DOHH2 (cell line): Measurements from ENCODE around the gene SLC28A1.

Source experiments
- H3F3A ChIP-seq: fragments of 200-600 bp; sonication (generic), shearing (Covaris generic); 2 replicates; pipeline ENCODE4 v1.6.0; 2016; ENCODE audit warnings: antibody characterized with exemption, mild to moderate bottlenecking; ENCODE audit not compliant: control insufficient read depth, insufficient read depth
- H3K27ac ChIP-seq: fragments of 200-600 bp; sonication (generic); 2 replicates; pipeline ENCODE4 v1.5.1; 2014; ENCODE audit warnings: low read depth, mild to moderate bottlenecking, low read length, moderate library complexity
- H3K27me3 ChIP-seq: fragments of 200-600 bp; sonication (generic); 2 replicates; pipeline ENCODE4 v1.6.1; 2014; ENCODE audit warnings: mild to moderate bottlenecking, low read length, mixed read lengths; ENCODE audit not compliant: control insufficient read depth
- H3K36me3 ChIP-seq: fragments of 200-600 bp; sonication (generic); 2 replicates; pipeline ENCODE4 v1.6.1; 2014; ENCODE audit warnings: mild to moderate bottlenecking, low read length, moderate library complexity, mixed read lengths; ENCODE audit not compliant: control insufficient read depth
- H3K4me1 ChIP-seq: fragments of 200-600 bp; sonication (generic); 2 replicates; pipeline ENCODE4 v1.6.1; 2014; ENCODE audit warnings: mild to moderate bottlenecking, low read length, mixed read lengths; ENCODE audit not compliant: control insufficient read depth
- H3K4me2 ChIP-seq: fragments of 200-600 bp; sonication (generic); 2 replicates; pipeline ENCODE4 v1.6.0; 2014; ENCODE audit warnings: mild to moderate bottlenecking, low read length, moderate library complexity
- H3K4me3 ChIP-seq: fragments of 200-600 bp; sonication (generic); 2 replicates; pipeline ENCODE4 v1.5.1; 2014; ENCODE audit warnings: mild to moderate bottlenecking, low read length, mixed read lengths
- H3K79me2 ChIP-seq: fragments of 200-600 bp; sonication (generic); 2 replicates; pipeline ENCODE4 v1.6.1; 2014; ENCODE audit warnings: mild to moderate bottlenecking, low read length, mixed read lengths; ENCODE audit not compliant: control insufficient read depth
- H3K9me2 ChIP-seq: fragments of 200-600 bp; sonication (generic); replicated peaks from 2 replicates; pipeline ENCODE4 v1.6.1; 2014; ENCODE audit warnings: mild to moderate bottlenecking, low read length, mixed read lengths; ENCODE audit not compliant: control insufficient read depth
- H3K9me3 ChIP-seq: fragments of 200-600 bp; sonication (generic); 2 replicates; pipeline ENCODE4 v1.6.1; 2014; ENCODE audit warnings: antibody characterized with exemption, low read length, mixed read lengths; ENCODE audit not compliant: control insufficient read depth, insufficient read depth
- H4K20me1 ChIP-seq: fragments of 200-600 bp; sonication (generic); 2 replicates; pipeline ENCODE4 v1.6.0; 2014; ENCODE audit warnings: low read depth, mild to moderate bottlenecking, antibody characterized with exemption, low read length, moderate library complexity; ENCODE audit not compliant: control insufficient read depth, insufficient read depth
- CTCF ChIP-seq: fragments of 200-600 bp; sonication (generic); IDR thresholded peaks from one replicate; pipeline ENCODE4 v1.5.1; 2014; ENCODE audit warnings: antibody characterized with exemption, mild to moderate bottlenecking, low read depth, low read length; ENCODE audit not compliant: poor library complexity, severe bottlenecking
- EZH2phosphoT487 ChIP-seq: fragments of 200-600 bp; sonication (generic); IDR thresholded peaks from 2 replicates; pipeline ENCODE4 v1.6.1; 2017; ENCODE audit warnings: borderline replicate concordance, mild to moderate bottlenecking, antibody characterized with exemption, low read length, moderate library complexity, mixed read lengths

SLC28A1 gene

GRCh38 chr15:84960391-84961113, 76.1 kb downstream of the SLC28A1 start:
- H3K9me2 ChIP-seq = no peaks in the 10 kb centered on the region
- H3K9me3 ChIP-seq = no peaks in the 10 kb centered on the region
- no peaks in the 10 kb centered on the region for H4K20me1 ChIP-seq
- no peaks in the 10 kb centered on the region for H3K79me2 ChIP-seq
- no peak for TF ChIP-seq EZH2phosphoT487
- no peak for TF ChIP-seq CTCF
- H3F3A ChIP-seq = no peaks in the 10 kb centered on the region
- H3K36me3 ChIP-seq = no peaks in the 10 kb centered on the region
- no peaks in the 10 kb centered on the region for H3K4me1 ChIP-seq
- H3K4me2 ChIP-seq = no peak overlapping the region
- peaks cover 11% of the 10 kb centered on the region for H3K27me3 ChIP-seq
- no peak overlapping the region for H3K27ac ChIP-seq
- no peak overlapping the region for H3K4me3 ChIP-seq

- Histone ChIP-seq H3K27me3 (peaks cover 7% of the 10 kb centered on the region), H3K4me2 (no peak overlapping the region), H3K9me2 (no peaks in the 10 kb centered on the region), H4K20me1 (no peaks in the 10 kb centered on the region), H3F3A (no peaks in the 10 kb centered on the region), H3K4me1 (no peaks in the 10 kb centered on the region), H3K79me2 (no peaks in the 10 kb centered on the region), H3K27ac (no peak overlapping the region), H3K9me3 (no peaks in the 10 kb centered on the region), H3K4me3 (no peak overlapping the region), H3K36me3 (no peaks in the 10 kb centered on the region)
- no peak for TF ChIP-seq CTCF
- no peak for TF ChIP-seq EZH2phosphoT487
These were observed 76.6 kb downstream of the SLC28A1 start for GRCh38 chr15:84961114-84961452.

GRCh38 chr15:84961707-84962106, 77.2 kb downstream of the SLC28A1 start:
- Histone ChIP-seq H3F3A (no peaks in the 10 kb centered on the region), H3K4me2 (no peak overlapping the region), H3K9me2 (no peaks in the 10 kb centered on the region), H3K36me3 (no peaks in the 10 kb centered on the region), H4K20me1 (no peaks in the 10 kb centered on the region), H3K79me2 (no peaks in the 10 kb centered on the region), H3K27ac (no peak overlapping the region), H3K4me3 (no peak overlapping the region), H3K9me3 (no peaks in the 10 kb centered on the region), H3K27me3 (peaks cover 6% of the 10 kb centered on the region; the same call in 1 of the 2 replicates), H3K4me1 (no peaks in the 10 kb centered on the region)
- TF ChIP-seq EZH2phosphoT487 = no peak
- TF ChIP-seq CTCF = no peak
